Measurements from ENCODE around the gene DENND1B.
"Not testable (repeated sequence)": the region's sequence is repeated elsewhere in the genome, so short reads cannot be mapped to it uniquely, and the experiment has no call there.

DNA sequence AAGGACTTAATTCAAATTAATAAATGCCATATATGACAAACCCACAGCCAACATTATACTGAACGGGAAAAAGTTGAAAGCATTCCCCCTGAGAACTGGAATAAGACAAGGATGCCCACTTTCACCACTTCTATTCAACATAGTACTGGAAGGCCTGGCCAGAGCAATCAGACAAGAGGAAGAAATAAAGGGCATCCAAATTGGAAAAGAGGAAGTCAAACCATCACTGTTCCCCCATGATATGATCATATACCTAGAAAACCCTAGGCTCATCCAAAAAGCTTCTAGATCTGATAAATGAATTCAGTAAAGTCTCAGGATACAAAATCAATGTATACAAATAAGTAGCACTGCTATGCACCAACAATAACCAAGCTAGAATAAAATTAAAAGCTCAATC, 283.8 kb downstream of the DENND1B start:
- TF ChIP-seq EZH2 (optimal IDR thresholded peaks at IDR 0.05; ENCODE audit: low read depth, low read length); CTCF (IDR thresholded peaks at IDR 0.05; ENCODE audit: low read length): not testable (repeated sequence)

Measured in MM.1S (cell line).